ENCODE measurements around the gene ASTN2. TPM values are rescaled to one million over a fixed set of nuclear protein-coding genes. Genes with fewer than 3 reads are reported as not detected.

The ASTN2 gene
- total and polyA plus RNA-seq, 7 donors: 0.60 to 7.5 (median 2.2) TPM

- DNase-seq: no peak
- no peaks in the 10 kb centered on the region for H3K9me3 ChIP-seq
- intact Hi-C loops (cut with DNase I): no loop called here
- H3K4me3 ChIP-seq: no peak overlapping the region
- peaks cover 0 to 24% (median 19%) of the 10 kb centered on the region in 4 donors for H3K4me1 ChIP-seq
- WGBS, 2 donors: 30 to 67% methylated on average over 1 of the region's 1 CpG
- no peak overlapping the region for H3K27ac ChIP-seq
- peaks cover 17 to 30% (median 25%) of the 10 kb centered on the region in 4 donors for H3K36me3 ChIP-seq
- H3K27me3 ChIP-seq: no peaks in the 10 kb centered on the region
- TF ChIP-seq EP300 (IDR thresholded peaks at IDR 0.05): no peak
These were observed 717.5 kb downstream of the ASTN2 start for GRCh38 chr9:116697362-116697761.

- Histone ChIP-seq H3K27me3 (no peaks in the 10 kb centered on the region), H3K27ac (no peak overlapping the region), H3K36me3 (peaks cover 17 to 30% (median 25%) of the 10 kb centered on the region in 4 donors), H3K9me3 (no peaks in the 10 kb centered on the region), H3K4me1 (peaks cover 0 to 28% (median 25%) of the 10 kb centered on the region in 4 donors), H3K4me3 (no peak overlapping the region)
- intact Hi-C loops (cut with DNase I): no loop called here
- WGBS, 2 donors: 56 to 62% methylated on average over 3 of the region's 3 CpGs
- TF ChIP-seq, protein P1, sequence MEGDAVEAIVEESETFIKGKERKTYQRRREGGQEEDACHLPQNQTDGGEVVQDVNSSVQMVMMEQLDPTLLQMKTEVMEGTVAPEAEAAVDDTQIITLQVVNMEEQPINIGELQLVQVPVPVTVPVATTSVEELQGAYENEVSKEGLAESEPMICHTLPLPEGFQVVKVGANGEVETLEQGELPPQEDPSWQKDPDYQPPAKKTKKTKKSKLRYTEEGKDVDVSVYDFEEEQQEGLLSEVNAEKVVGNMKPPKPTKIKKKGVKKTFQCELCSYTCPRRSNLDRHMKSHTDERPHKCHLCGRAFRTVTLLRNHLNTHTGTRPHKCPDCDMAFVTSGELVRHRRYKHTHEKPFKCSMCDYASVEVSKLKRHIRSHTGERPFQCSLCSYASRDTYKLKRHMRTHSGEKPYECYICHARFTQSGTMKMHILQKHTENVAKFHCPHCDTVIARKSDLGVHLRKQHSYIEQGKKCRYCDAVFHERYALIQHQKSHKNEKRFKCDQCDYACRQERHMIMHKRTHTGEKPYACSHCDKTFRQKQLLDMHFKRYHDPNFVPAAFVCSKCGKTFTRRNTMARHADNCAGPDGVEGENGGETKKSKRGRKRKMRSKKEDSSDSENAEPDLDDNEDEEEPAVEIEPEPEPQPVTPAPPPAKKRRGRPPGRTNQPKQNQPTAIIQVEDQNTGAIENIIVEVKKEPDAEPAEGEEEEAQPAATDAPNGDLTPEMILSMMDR (IDR thresholded peaks at IDR 0.05): no peak
- no peak for TF ChIP-seq EP300 (IDR thresholded peaks at IDR 0.05)
- TF ChIP-seq POLR2A (IDR thresholded peaks at IDR 0.05): no peak
- TF ChIP-seq POLR2AphosphoS5 (IDR thresholded peaks at IDR 0.05): no peak
- DNase-seq: no peak
These were observed 719.4 kb downstream of the ASTN2 start for GRCh38 chr9:116695438-116695837.

DNA sequence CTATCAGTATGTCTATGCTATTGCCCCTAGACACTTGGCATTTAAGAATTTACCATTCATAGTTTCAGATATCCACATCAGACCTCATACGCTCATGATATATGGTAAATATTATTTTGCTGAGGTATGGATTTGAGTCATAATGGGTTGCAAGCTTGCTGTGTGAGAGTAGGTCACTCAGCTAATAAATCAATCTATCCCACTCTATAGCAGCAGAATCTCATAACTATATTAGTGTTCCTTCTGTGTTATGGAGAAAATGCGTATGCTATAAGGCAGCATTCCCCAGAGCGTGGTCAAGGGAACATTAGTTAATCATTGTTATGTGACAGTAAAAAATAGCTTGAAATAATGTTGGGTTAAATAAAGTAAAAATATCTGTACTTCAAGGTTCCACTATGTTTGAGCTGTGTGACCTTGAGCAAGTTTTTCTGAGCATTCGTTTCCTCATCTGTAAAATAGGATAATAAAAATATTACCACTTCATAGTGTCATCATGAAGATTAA, 720.0 kb downstream of the ASTN2 start:
- 59 to 81% methylated on average over 4 of the region's 4 CpGs for WGBS, 2 donors
- Histone ChIP-seq H3K4me1 (peaks cover 0 to 32% (median 27%) of the 10 kb centered on the region in 4 donors), H3K36me3 (peaks cover 17 to 25% (median 23%) of the 10 kb centered on the region in 4 donors), H3K27ac (no peak overlapping the region), H3K9me3 (no peaks in the 10 kb centered on the region), H3K4me3 (no peak overlapping the region), H3K27me3 (no peaks in the 10 kb centered on the region)
- TF ChIP-seq POLR2AphosphoS5 (IDR thresholded peaks at IDR 0.05) (no peak), EP300 (IDR thresholded peaks at IDR 0.05) (no peak), POLR2A (IDR thresholded peaks at IDR 0.05) (no peak)
- TF ChIP-seq, protein P1 (IDR thresholded peaks at IDR 0.05): no peak
- no peak for DNase-seq
- intact Hi-C loops (cut with DNase I): no loop called here

- Histone ChIP-seq H3K27ac (no peak overlapping the region), H3K9me3 (no peaks in the 10 kb centered on the region), H3K4me1 (peaks cover 0 to 48% (median 41%) of the 10 kb centered on the region in 4 donors), H3K27me3 (no peaks in the 10 kb centered on the region), H3K36me3 (peaks cover 7 to 11% (median 9%) of the 10 kb centered on the region in 4 donors), H3K4me3 (no peak overlapping the region)
- intact Hi-C loops (cut with DNase I): no loop called here
- no peak for DNase-seq
- TF ChIP-seq, protein P1 (IDR thresholded peaks at IDR 0.05): no peak
- TF ChIP-seq POLR2A (IDR thresholded peaks at IDR 0.05) (no peak), EP300 (IDR thresholded peaks at IDR 0.05) (no peak), POLR2AphosphoS5 (IDR thresholded peaks at IDR 0.05) (no peak)
- WGBS, 2 donors: 40 to 66% methylated on average over 2 of the region's 2 CpGs
These were observed 721.6 kb downstream of the ASTN2 start for GRCh38 chr9:116693233-116693731.

DNA sequence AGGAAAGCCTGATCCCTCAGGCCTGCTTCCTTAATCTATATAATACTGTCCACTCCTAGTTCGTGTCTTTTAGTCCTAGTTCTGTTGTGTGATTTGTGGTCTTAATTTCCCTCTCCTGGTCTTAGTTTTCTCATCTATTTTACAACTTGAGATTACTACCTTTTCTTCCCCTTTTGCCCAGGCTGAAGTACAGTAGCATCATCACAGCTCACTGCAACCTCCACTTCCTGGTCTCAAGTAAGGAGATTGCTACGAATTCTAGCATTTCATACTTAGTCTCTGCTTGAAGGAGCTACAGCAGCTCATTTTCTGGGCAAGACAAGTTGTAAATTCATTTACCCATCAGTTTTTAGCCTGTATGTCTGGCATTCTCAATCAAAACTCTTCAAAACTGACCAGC, 722.2 kb downstream of the ASTN2 start:
- WGBS, 2 donors: 22 to 40% methylated on average over 2 of the region's 2 CpGs
- peaks cover 0 to 53% (median 47%) of the 10 kb centered on the region in 4 donors for H3K4me1 ChIP-seq
- TF ChIP-seq, protein P1 (IDR thresholded peaks at IDR 0.05): no peak
- H3K4me3 ChIP-seq: no peak overlapping the region
- no peak overlapping the region for H3K27ac ChIP-seq
- peaks cover under 1 to 5% (median 2%) of the 10 kb centered on the region in 4 donors for H3K36me3 ChIP-seq
- intact Hi-C loops (cut with DNase I): no loop called here
- H3K27me3 ChIP-seq: no peaks in the 10 kb centered on the region
- no peak for DNase-seq
- no peaks in the 10 kb centered on the region for H3K9me3 ChIP-seq

All from sigmoid colon (tissue), 7 donors.